GM06990 (cell line): ENCODE measurements around the gene C15orf40.

Experiments
- DNase-seq: peaks from one replicate; pipeline ENCODE4 v3.0.0-alpha.2; 2011; ENCODE audit not compliant: insufficient read length; ENCODE audit errors: extremely low read depth
- H3K27me3 ChIP-seq: replicated peaks from 2 replicates; pipeline ENCODE4 v1.6.0; 2011; ENCODE audit warnings: low read length; ENCODE audit not compliant: control insufficient read depth, insufficient read depth
- H3K36me3 ChIP-seq: 2 replicates; pipeline ENCODE4 v1.5.1; 2011; ENCODE audit warnings: low read length; ENCODE audit not compliant: control insufficient read depth, insufficient read depth
- H3K4me3 ChIP-seq: replicated peaks from 2 replicates; pipeline ENCODE4 v1.5.1; 2011; ENCODE audit warnings: low read depth, mild to moderate bottlenecking, control low read depth, low read length
- CTCF ChIP-seq: IDR thresholded peaks from 2 replicates; pipeline ENCODE4 v1.5.1; 2011; ENCODE audit warnings: low read length, control low read depth, mild to moderate bottlenecking, inconsistent platforms; ENCODE audit not compliant: insufficient read depth, poor library complexity, severe bottlenecking

C15orf40 gene

GRCh38 chr15:82993144-82993543 is 18.3 kb downstream of the C15orf40 start:
- no peaks in the 10 kb centered on the region; the same call in 1 of the 2 replicates for H3K36me3 ChIP-seq
- no peak for TF ChIP-seq CTCF
- H3K4me3 ChIP-seq = no peak overlapping the region
- no peaks in the 10 kb centered on the region for H3K27me3 ChIP-seq
- no peak for DNase-seq

GRCh38 chr15:82992436-82992998 is 18.9 kb downstream of the C15orf40 start:
- no peak for TF ChIP-seq CTCF
- Histone ChIP-seq H3K27me3 (no peaks in the 10 kb centered on the region), H3K36me3 (no peaks in the 10 kb centered on the region; the same call in none of the 2 replicates), H3K4me3 (no peak overlapping the region)
- no peak for DNase-seq

DNA sequence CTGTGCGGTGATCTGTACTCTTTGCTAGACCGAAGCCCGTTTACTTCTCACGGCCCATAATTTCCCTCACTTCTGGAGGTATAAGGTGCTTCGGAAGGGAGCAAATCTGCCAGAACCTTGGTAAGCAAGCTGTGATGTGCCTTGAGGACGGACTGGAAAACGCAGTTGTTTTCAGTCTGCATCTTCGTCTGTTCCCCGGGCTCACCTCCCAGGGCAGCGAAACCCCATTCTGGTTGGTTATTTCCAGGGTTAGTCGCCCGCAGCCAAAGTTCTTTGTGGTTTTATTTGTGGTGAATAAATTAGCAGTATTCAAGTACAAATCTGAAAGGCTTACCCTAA is 25.0 kb downstream of the C15orf40 start:
- Histone ChIP-seq H3K27me3 (no peaks in the 10 kb centered on the region), H3K4me3 (peak overlapping the region; percentile 83), H3K36me3 (no peaks in the 10 kb centered on the region; the same call in none of the 2 replicates)
- no peak for DNase-seq
- no peak for TF ChIP-seq CTCF

GRCh38 chr15:82985688-82986441 is 25.6 kb downstream of the C15orf40 start, which contains the start of gene RAMAC:
TSS of gene RAMAC (plus strand) at chr15:82986210. CDS start at chr15:82989019, 2,809 bp downstream.
- DNase-seq = peak; percentile 84
- peak within 1 kb of the TSS; percentile 83 for H3K4me3 ChIP-seq
- TF ChIP-seq CTCF = no peak
- no peaks in the 10 kb centered on the region; the same call in none of the 2 replicates for H3K36me3 ChIP-seq
- H3K27me3 ChIP-seq = no peaks in the 10 kb centered on the region

GRCh38 chr15:82980981-82981380 is 30.5 kb downstream of the C15orf40 start:
- no peak for DNase-seq
- Histone ChIP-seq H3K4me3 (no peak overlapping the region), H3K27me3 (no peaks in the 10 kb centered on the region), H3K36me3 (no peaks in the 10 kb centered on the region)
- TF ChIP-seq CTCF = no peak

- no peaks in the 10 kb centered on the region for H3K27me3 ChIP-seq
- H3K4me3 ChIP-seq = no peak overlapping the region
- no peaks in the 10 kb centered on the region for H3K36me3 ChIP-seq
- DNase-seq = no peak
- TF ChIP-seq CTCF = no peak
Observed at GRCh38 chr15:82979726-82980125, 31.7 kb downstream of the C15orf40 start.
